HepG2 (cell line): ENCODE data around the gene CCDC201. TPM values are rescaled to one million over a fixed set of nuclear protein-coding genes. Genes with fewer than 3 reads are reported as not detected.

ENCODE experiments used
- ATM ChIP-seq: fragments of 450-650 bp; IDR thresholded peaks from 2 replicates; pipeline ENCODE4 v1.7.1; 2017; ENCODE audit warnings: mild to moderate bottlenecking, borderline replicate concordance
- BORCS8-MEF2B ChIP-seq: sonication (generic); formaldehyde crosslinking; IDR thresholded peaks from 2 replicates; pipeline ENCODE4 v1.8.0; 2022; ENCODE audit warnings: mild to moderate bottlenecking, missing genetic modification reagents
- FOXM1 ChIP-seq: sonication (generic); formaldehyde crosslinking; IDR thresholded peaks from 2 replicates; pipeline ENCODE4 v1.5.0; 2020; ENCODE audit warnings: missing genetic modification reagents
- GATAD1 ChIP-seq: IDR thresholded peaks from 2 replicates; pipeline ENCODE4 v1.6.1; 2016; ENCODE audit warnings: missing genetic modification reagents, missing compliant biosample characterization
- GTF2F1 ChIP-seq: fragments of 150-350 bp; IDR thresholded peaks from 2 replicates; pipeline ENCODE4 v1.6.1; 2014; ENCODE audit warnings: low read length
- HDAC1 ChIP-seq: sonication (generic); formaldehyde crosslinking; IDR thresholded peaks from 2 replicates; pipeline ENCODE4 v1.5.1; 2020; ENCODE audit warnings: mild to moderate bottlenecking, missing genetic modification reagents
- HMGXB3 ChIP-seq: sonication (generic); formaldehyde crosslinking; IDR thresholded peaks from 2 replicates; pipeline ENCODE4 v1.4.0; 2020; ENCODE audit warnings: missing genetic modification reagents, borderline replicate concordance
- JUN ChIP-seq: sonication (generic); formaldehyde crosslinking; IDR thresholded peaks from 2 replicates; pipeline ENCODE4 v1.4.0; 2020; ENCODE audit warnings: mild to moderate bottlenecking, missing genetic modification reagents
- KAT8 ChIP-seq: IDR thresholded peaks from 2 replicates; pipeline ENCODE4 v1.6.1; 2016; ENCODE audit warnings: missing genetic modification reagents, missing compliant biosample characterization
- MBNL3 ChIP-seq: fragments of 250-450 bp; sonication (Bioruptor Pico); conservative IDR thresholded peaks from 2 replicates; pipeline ENCODE4 v1.8.0; 2022; ENCODE audit warnings: mild to moderate bottlenecking, inconsistent platforms
- PHF21A ChIP-seq: sonication (generic); formaldehyde crosslinking; IDR thresholded peaks from 2 replicates; pipeline ENCODE4 v1.5.0; 2020; ENCODE audit warnings: mild to moderate bottlenecking, missing genetic modification reagents
- RFX3 ChIP-seq: IDR thresholded peaks from 2 replicates; pipeline ENCODE4 v1.6.1; 2016; ENCODE audit warnings: missing biosample characterization, missing genetic modification reagents
- RORA ChIP-seq: sonication (generic); formaldehyde crosslinking; IDR thresholded peaks from 2 replicates; pipeline ENCODE4 v1.5.0; 2020; ENCODE audit warnings: mild to moderate bottlenecking, missing genetic modification reagents, moderate library complexity
- SAP130 ChIP-seq: IDR thresholded peaks from 2 replicates; pipeline ENCODE4 v1.6.1; 2016; ENCODE audit warnings: low read depth
- SRY ChIP-seq: sonication (generic); formaldehyde crosslinking; IDR thresholded peaks from 2 replicates; pipeline ENCODE4 v1.8.0; 2022; ENCODE audit warnings: mild to moderate bottlenecking, missing genetic modification reagents
- TBX2 ChIP-seq: sonication (generic); formaldehyde crosslinking; IDR thresholded peaks from 2 replicates; pipeline ENCODE4 v1.5.0; 2020; ENCODE audit warnings: missing genetic modification reagents, mild to moderate bottlenecking, borderline replicate concordance
- ZBTB3 ChIP-seq: sonication (generic); formaldehyde crosslinking; IDR thresholded peaks from 2 replicates; pipeline ENCODE4 v1.4.0; 2020; ENCODE audit warnings: low read depth, mild to moderate bottlenecking, moderate library complexity, missing genetic modification reagents, borderline replicate concordance
- ZGPAT ChIP-seq: IDR thresholded peaks from 2 replicates; pipeline ENCODE4 v1.6.1; 2016; ENCODE audit warnings: mild to moderate bottlenecking
- ZNF18 ChIP-seq: sonication (generic); formaldehyde crosslinking; IDR thresholded peaks from 2 replicates; pipeline ENCODE4 v1.8.0; 2022; ENCODE audit warnings: mild to moderate bottlenecking, missing genetic modification reagents; ENCODE audit not compliant: insufficient replicate concordance
- ZNF382 ChIP-seq: sonication (generic); formaldehyde crosslinking; IDR thresholded peaks from 2 replicates; pipeline ENCODE4 v1.5.0; 2020; ENCODE audit warnings: missing genetic modification reagents, mild to moderate bottlenecking, borderline replicate concordance
- ZNF629 ChIP-seq: sonication (generic); formaldehyde crosslinking; conservative IDR thresholded peaks from 2 replicates; pipeline ENCODE4 v1.5.0; 2020; ENCODE audit warnings: missing genetic modification reagents
- ZNF670 ChIP-seq: sonication (generic); formaldehyde crosslinking; IDR thresholded peaks from 2 replicates; pipeline ENCODE4 v1.8.0; 2022; ENCODE audit warnings: mild to moderate bottlenecking, missing genetic modification reagents, borderline replicate concordance
- ZNF841 ChIP-seq: sonication (generic); formaldehyde crosslinking; IDR thresholded peaks from 2 replicates; pipeline ENCODE4 v1.8.1; 2023; ENCODE audit warnings: missing genetic modification reagents, borderline replicate concordance
- polyA plus RNA-seq, 8 experiments: library from polyadenylated mRNA; depleted of rRNA in 3 of 8; stranded (reverse) in 7 of 8; unstranded in 1 of 8; fragments of >200 nt; fragmentation: Illumina TruSeq in 4 of 8; extraction: Trizol in 4 of 8; gene quantifications; 2 replicates each; pipeline versions ENCODE4 v1.2.1 to v1.2.3, GENCODE V29; 2011 to 2016; ENCODE audit warnings: low read depth in 4 of 8, missing spikeins in 1 of 8, mixed read lengths in 1 of 8; ENCODE audit not compliant: insufficient read depth in 1 of 8
- total RNA-seq, 5 experiments: library from RNA; depleted of rRNA; stranded (reverse); fragments of >200 nt; fragmentation: Illumina TruSeq; extraction: Trizol; gene quantifications; 2 replicates each; pipeline ENCODE4 v1.2.3, GENCODE V29; 2016; ENCODE audit warnings: low read depth in 1 of 5

Gene CCDC201
- total and polyA plus RNA-seq, 2 of the 13 experiments (the other 11 are each of a cell fraction or from before 2014, with no cell fraction given): 0.92 TPM; not detected in 1

GRCh38 chr7:45892407-45893035 is 19.6 kb upstream of the CCDC201 start (continued):
- TF ChIP-seq ZNF18 (CRISPR knock-in tag) (peak; percentile 73), MBNL3 (CRISPR knock-in tag) (no peak), ZNF841 (CRISPR knock-in tag) (peak; percentile 55; the same call in 1 of the 2 replicates), JUN (CRISPR knock-in tag) (no peak), HMGXB3 (CRISPR knock-in tag) (peak; percentile 68), RORA (CRISPR knock-in tag) (no peak), BORCS8-MEF2B (CRISPR knock-in tag) (0 out of 2 replicates have a peak, but pooled peaks have one; percentile 23), GTF2F1 (no peak), HDAC1 (peak; percentile 64; the same call in 1 of the 2 replicates), ZNF629 (0 out of 2 replicates have a peak, but pooled peaks have one; percentile 44), GATAD1 (CRISPR knock-in tag) (no peak), ZNF670 (CRISPR knock-in tag) (peak; percentile 79; the same call in 1 of the 2 replicates), ATM (no peak), ZGPAT (CRISPR knock-in tag) (0 out of 2 replicates have a peak, but pooled peaks have one; percentile 40), SRY (CRISPR knock-in tag) (peak; percentile 76; the same call in 1 of the 2 replicates), KAT8 (peak; percentile 15; the same call in 1 of the 2 replicates), ZNF382 (CRISPR knock-in tag) (no peak), ZBTB3 (CRISPR knock-in tag) (peak; percentile 52; the same call in 1 of the 2 replicates), TBX2 (peak; percentile 18; the same call in 1 of the 2 replicates), PHF21A (CRISPR knock-in tag) (peak; percentile 41; the same call in 1 of the 2 replicates), FOXM1 (peak; percentile 62; the same call in 1 of the 2 replicates), RFX3 (CRISPR knock-in tag) (no peak), SAP130 (CRISPR knock-in tag) (0 out of 2 replicates have a peak, but pooled peaks have one; percentile 10)
